ENCODE measurements around the gene PANX2. TPM values are rescaled to one million over a fixed set of nuclear protein-coding genes. Genes with fewer than 3 reads are reported as not detected.

PANX2 gene
- total RNA-seq, 1 donor from 2014 or later = 4.2 TPM

DNA sequence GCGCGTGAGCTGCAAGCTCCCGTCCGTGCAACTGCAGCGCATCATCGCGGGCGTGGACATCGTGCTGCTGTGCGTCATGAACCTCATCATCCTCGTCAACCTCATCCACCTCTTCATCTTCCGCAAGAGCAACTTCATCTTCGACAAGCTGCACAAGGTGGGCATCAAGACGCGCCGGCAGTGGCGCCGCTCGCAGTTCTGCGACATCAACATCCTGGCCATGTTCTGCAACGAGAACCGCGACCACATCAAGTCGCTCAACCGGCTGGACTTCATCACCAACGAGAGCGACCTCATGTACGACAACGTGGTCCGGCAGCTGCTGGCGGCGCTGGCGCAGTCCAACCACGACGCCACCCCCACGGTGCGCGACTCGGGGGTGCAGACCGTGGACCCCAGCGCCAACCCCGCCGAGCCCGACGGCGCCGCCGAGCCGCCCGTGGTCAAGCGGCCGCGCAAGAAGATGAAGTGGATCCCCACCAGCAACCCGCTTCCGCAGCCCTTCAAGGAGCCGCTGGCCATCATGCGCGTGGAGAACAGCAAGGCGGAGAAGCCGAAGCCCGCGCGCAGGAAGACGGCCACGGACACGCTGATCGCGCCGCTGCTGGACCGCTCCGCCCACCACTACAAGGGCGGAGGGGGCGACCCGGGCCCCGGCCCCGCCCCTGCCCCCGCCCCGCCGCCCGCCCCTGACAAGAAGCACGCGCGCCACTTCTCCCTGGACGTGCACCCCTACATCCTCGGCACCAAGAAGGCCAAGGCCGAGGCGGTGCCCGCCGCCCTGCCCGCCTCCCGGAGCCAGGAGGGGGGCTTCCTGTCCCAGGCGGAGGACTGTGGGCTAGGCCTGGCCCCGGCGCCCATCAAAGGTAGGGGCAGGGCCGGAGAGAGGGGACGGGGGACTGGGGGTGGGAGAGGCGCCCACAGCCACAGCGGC is 7.3 kb downstream of the PANX2 start:
- no peak for DNase-seq (ENCODE audit: extremely low spot score in 2 of 2)
- Histone ChIP-seq H3K4me3 (no peak overlapping the region), H3K27me3 (no peaks in the 10 kb centered on the region), H3K4me1 (no peaks in the 10 kb centered on the region), H3K36me3 (no peaks in the 10 kb centered on the region), H3K9me3 (no peaks in the 10 kb centered on the region), H3K27ac (no peak overlapping the region)
- intact Hi-C loops (cut with DNase I) = no loop called here
- TF ChIP-seq POLR2AphosphoS5 (IDR thresholded peaks at IDR 0.05; ENCODE audit: insufficient read depth in 1 of 2, low read depth in 1 of 2) (no peak), POLR2A (IDR thresholded peaks at IDR 0.05) (no peak)
- TF ChIP-seq, protein P1, sequence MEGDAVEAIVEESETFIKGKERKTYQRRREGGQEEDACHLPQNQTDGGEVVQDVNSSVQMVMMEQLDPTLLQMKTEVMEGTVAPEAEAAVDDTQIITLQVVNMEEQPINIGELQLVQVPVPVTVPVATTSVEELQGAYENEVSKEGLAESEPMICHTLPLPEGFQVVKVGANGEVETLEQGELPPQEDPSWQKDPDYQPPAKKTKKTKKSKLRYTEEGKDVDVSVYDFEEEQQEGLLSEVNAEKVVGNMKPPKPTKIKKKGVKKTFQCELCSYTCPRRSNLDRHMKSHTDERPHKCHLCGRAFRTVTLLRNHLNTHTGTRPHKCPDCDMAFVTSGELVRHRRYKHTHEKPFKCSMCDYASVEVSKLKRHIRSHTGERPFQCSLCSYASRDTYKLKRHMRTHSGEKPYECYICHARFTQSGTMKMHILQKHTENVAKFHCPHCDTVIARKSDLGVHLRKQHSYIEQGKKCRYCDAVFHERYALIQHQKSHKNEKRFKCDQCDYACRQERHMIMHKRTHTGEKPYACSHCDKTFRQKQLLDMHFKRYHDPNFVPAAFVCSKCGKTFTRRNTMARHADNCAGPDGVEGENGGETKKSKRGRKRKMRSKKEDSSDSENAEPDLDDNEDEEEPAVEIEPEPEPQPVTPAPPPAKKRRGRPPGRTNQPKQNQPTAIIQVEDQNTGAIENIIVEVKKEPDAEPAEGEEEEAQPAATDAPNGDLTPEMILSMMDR (IDR thresholded peaks at IDR 0.05) = no peak

DNA sequence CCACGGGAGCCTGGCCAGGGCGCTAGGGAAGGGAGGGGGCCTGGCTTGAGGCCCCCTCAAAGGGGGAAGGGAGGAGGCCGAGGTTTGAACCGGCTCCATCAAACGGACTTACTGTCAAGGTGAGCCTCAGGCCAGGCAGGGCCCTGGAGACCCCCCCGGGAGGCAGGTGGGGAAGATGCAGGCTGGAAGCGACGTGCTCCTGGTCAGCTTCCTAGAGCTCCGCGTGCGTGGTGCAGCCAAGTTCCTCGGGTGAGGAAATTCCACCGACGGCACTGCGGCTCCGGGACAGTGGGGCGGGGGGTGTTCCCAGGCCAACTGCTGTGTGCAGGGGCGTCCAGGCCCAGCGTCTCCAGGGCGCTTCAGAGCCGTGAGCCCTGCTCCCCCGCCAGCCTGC is 7.9 kb downstream of the PANX2 start:
- Histone ChIP-seq H3K9me3 (no peaks in the 10 kb centered on the region), H3K27ac (no peak overlapping the region), H3K4me1 (peaks cover 2% of the 10 kb centered on the region), H3K27me3 (no peaks in the 10 kb centered on the region), H3K36me3 (no peaks in the 10 kb centered on the region), H3K4me3 (no peak overlapping the region)
- DNase-seq (ENCODE audit: extremely low spot score in 2 of 2) = no peak
- no peak for TF ChIP-seq POLR2AphosphoS5 (IDR thresholded peaks at IDR 0.05; ENCODE audit: insufficient read depth in 1 of 2, low read depth in 1 of 2)
- TF ChIP-seq POLR2A (IDR thresholded peaks at IDR 0.05) = no peak
- TF ChIP-seq, protein P1 (IDR thresholded peaks at IDR 0.05) = no peak
- intact Hi-C loops (cut with DNase I) = no loop called here

DNA sequence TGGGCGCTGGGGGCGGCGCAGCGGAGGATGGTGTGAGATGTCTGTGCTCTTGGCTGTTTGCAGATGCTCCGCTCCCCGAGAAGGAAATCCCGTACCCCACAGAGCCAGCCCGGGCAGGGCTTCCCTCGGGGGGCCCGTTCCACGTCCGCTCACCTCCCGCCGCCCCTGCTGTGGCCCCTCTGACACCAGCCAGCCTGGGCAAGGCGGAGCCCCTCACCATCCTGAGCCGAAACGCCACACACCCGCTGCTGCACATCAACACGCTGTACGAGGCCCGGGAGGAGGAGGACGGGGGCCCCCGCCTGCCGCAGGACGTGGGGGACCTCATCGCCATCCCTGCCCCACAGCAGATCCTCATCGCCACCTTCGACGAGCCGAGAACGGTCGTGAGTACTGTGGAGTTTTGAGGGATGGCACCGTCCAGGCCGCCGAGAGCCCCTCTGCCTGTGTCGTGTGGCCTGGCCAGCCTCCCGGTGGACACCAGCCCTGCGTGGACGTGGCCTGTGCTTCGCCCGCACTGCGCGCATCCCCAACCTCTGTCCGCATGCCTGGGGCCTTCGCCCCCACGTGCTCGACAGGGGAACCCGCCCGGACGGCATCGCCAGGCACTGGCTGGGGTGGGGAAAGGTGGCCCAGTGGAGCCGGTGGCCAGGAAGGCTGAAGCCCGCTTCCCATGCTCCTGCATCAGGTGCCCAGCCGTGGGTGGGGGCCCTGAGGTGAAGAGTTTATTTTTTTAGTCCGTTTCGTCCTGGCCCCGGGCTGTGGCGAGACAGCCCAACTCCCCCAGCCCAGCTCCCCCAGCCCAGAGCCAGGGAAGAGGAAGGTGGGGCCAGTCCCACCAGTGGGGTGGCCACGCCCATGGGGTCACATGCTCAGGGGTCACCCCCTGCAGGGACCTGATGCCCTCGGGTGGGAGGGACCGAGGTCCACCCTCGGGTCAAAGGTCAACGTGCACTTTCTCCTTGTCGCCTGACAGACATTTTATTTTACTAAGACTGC is 8.6 kb downstream of the PANX2 start:
- intact Hi-C loops (cut with DNase I) = no loop called here
- Histone ChIP-seq H3K9me3 (no peaks in the 10 kb centered on the region), H3K27ac (no peak overlapping the region), H3K4me3 (no peak overlapping the region), H3K4me1 (peaks cover 9% of the 10 kb centered on the region), H3K27me3 (no peaks in the 10 kb centered on the region), H3K36me3 (no peaks in the 10 kb centered on the region)
- TF ChIP-seq POLR2AphosphoS5 (IDR thresholded peaks at IDR 0.05; ENCODE audit: insufficient read depth in 1 of 2, low read depth in 1 of 2) = no peak
- TF ChIP-seq, protein P1 (IDR thresholded peaks at IDR 0.05) = no peak
- TF ChIP-seq POLR2A (IDR thresholded peaks at IDR 0.05) = no peak
- DNase-seq (ENCODE audit: extremely low spot score in 2 of 2) = no peak

DNA sequence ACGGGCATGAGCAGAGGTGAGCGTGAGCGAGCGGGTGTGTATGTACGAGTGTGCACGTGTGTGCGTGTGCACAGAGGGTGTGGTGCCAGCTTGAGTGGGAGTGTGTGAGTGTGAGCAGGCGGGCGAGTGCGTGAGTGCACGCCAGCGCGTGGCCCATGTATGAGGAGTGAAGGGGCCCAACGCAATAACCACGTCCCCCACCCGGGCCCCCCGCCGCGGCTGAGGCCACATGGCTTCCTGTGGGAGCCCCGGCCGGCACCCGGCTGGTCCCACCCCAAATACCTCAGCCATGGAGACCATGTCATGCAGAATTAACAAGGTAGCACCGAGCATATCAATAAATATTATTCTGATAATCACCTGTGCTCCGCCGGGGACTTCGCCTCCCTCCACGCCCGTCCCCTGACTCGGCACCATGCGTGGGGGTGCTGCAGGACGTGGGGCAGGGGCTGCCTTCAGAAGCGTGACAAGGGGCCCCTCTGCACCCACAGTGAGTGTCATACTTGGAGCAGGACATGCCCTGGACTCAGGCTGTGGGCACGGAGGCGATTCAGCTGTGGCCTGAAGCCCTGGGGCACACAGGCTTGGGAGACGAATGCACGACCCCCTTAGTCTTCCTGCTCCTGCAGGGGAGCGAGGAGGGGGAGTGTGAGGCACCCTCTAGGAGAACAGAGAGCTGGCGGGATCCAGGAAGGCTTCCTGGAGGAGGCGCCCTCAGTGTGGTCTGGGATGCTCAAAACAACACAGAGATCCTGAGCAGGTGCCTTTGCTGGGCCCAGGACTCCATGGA is 9.6 kb downstream of the PANX2 start:
- TF ChIP-seq, protein P1 (IDR thresholded peaks at IDR 0.05) = no peak
- TF ChIP-seq POLR2AphosphoS5 (IDR thresholded peaks at IDR 0.05; ENCODE audit: insufficient read depth in 1 of 2, low read depth in 1 of 2) (no peak), POLR2A (IDR thresholded peaks at IDR 0.05) (no peak)
- DNase-seq (ENCODE audit: extremely low spot score in 2 of 2) = no peak
- H3K27me3 ChIP-seq = no peaks in the 10 kb centered on the region

More for the DNA sequence above, 9.6 kb downstream of the PANX2 start:
- Histone ChIP-seq H3K36me3 (no peaks in the 10 kb centered on the region), H3K4me3 (no peak overlapping the region), H3K9me3 (no peaks in the 10 kb centered on the region), H3K27ac (no peak overlapping the region), H3K4me1 (peaks cover 17% of the 10 kb centered on the region)
- intact Hi-C loops (cut with DNase I) = no loop called here
